GM12878 (cell line): ENCODE results near the gene PITPNB. TPM values are rescaled to one million over a fixed set of nuclear protein-coding genes. Genes with fewer than 3 reads are reported as not detected.

Experiments
- ATAC-seq: fragments of 200-7000 bp; cut with Tn5 transposase; 3 replicates; pipeline ENCODE4 v1.9.1; 2020; ENCODE audit warnings: mild to moderate bottlenecking, moderate library complexity
- BruUV-seq: library from RNA; stranded (reverse); fragments of 400-500 nt; replicated peaks from 2 replicates; lab custom pipeline; 2021; lab: Mats Ljungman, UMichigan
- CTCF ChIA-PET: fragments of 300-600 bp; sonication (Branson Sonifier 250); formaldehyde crosslinking; extraction: SDS; loops from one replicate; lab custom pipeline; 2021; ENCODE audit warnings: inconsistent platforms; lab: Yijun Ruan, JAX
- POLR2A ChIA-PET: fragments of 350-600 bp; formaldehyde crosslinking; extraction: SDS; loops from one replicate; lab custom pipeline; 2021; ENCODE audit warnings: inconsistent platforms; lab: Charles Lee
- RAD21 ChIA-PET: fragments of 300-600 bp; sonication (Branson Sonifier 250); formaldehyde crosslinking; loops from one replicate; lab custom pipeline; 2023; ENCODE audit warnings: antibody characterized with exemption; ENCODE audit not compliant: unreplicated experiment; lab: Charles Lee
- SMC1A ChIA-PET: fragments of 300-600 bp; sonication (Branson Sonifier 250); formaldehyde crosslinking; loops from one replicate; lab custom pipeline; 2023; ENCODE audit not compliant: unreplicated experiment, uncharacterized antibody; lab: Charles Lee
- DNase-seq: peaks from one replicate; pipeline ENCODE4 v3.0.0-alpha.2; 2011; ENCODE audit warnings: low read depth, low spot score
- FAIRE-seq: peaks from 3 replicates; lab custom pipeline; 2011; peaks lifted over from hg19 to GRCh38; lab: Jason Lieb, UNC
- H2AFZ ChIP-seq: 2 replicates; pipeline ENCODE4 v1.6.0; 2011; ENCODE audit warnings: low read depth, low read length, control low read depth; ENCODE audit not compliant: control insufficient read depth
- H3K27ac ChIP-seq: 2 replicates; pipeline ENCODE4 v1.5.1; 2011; ENCODE audit warnings: control low read depth; ENCODE audit not compliant: control insufficient read depth, insufficient read depth
- H3K27me3 ChIP-seq, 2 experiments: replicated peaks in 1 of 2; 2 replicates each; pipeline versions ENCODE4 v1.6.0 to v1.6.1; 2011; ENCODE audit warnings: low read length in 1 of 2; ENCODE audit not compliant: control insufficient read depth in 2 of 2, insufficient read depth in 2 of 2
- H3K36me3 ChIP-seq, 2 experiments: 2 replicates each; pipeline ENCODE4 v1.5.1; 2011; ENCODE audit warnings: low read length in 1 of 2; ENCODE audit not compliant: control insufficient read depth in 2 of 2, insufficient read depth in 2 of 2
- H3K4me1 ChIP-seq: 2 replicates; pipeline ENCODE4 v1.6.1; 2011; ENCODE audit warnings: mild to moderate bottlenecking, low read length, moderate library complexity, mixed read lengths; ENCODE audit not compliant: control insufficient read depth, insufficient read depth
- H3K4me2 ChIP-seq: 2 replicates; pipeline ENCODE4 v1.6.0; 2011; ENCODE audit warnings: control low read depth; ENCODE audit not compliant: control insufficient read depth, insufficient read depth
- H3K4me3 ChIP-seq: fragments of 200-600 bp; sonication (generic); 2 replicates; pipeline ENCODE4 v1.5.1; 2016
- H3K79me2 ChIP-seq: 2 replicates; pipeline ENCODE4 v1.6.0; 2011; ENCODE audit warnings: low read length; ENCODE audit not compliant: control insufficient read depth, insufficient read depth
- H3K9ac ChIP-seq: 2 replicates; pipeline ENCODE4 v1.8.0; 2011; ENCODE audit warnings: low read length, control low read depth, mixed read lengths; ENCODE audit not compliant: control insufficient read depth, insufficient read depth
- H3K9me3 ChIP-seq: replicated peaks from 3 replicates; pipeline ENCODE4 v1.5.1; 2011; ENCODE audit warnings: mild to moderate bottlenecking, low read length; ENCODE audit not compliant: control insufficient read depth, insufficient read depth
- H4K20me1 ChIP-seq: 2 replicates; pipeline ENCODE4 v1.6.0; 2011; ENCODE audit not compliant: control insufficient read depth, insufficient read depth
- ATF2 ChIP-seq: IDR thresholded peaks from 2 replicates; pipeline ENCODE4 v1.6.1; 2012; ENCODE audit warnings: low read length, inconsistent platforms
- E2F8 ChIP-seq: fragments of 450-650 bp; IDR thresholded peaks from 2 replicates; pipeline ENCODE4 v1.6.1; 2018; ENCODE audit warnings: mild to moderate bottlenecking, low read depth, moderate library complexity; ENCODE audit not compliant: partially characterized antibody
- KLF5 ChIP-seq: fragments of 450-650 bp; IDR thresholded peaks from 2 replicates; pipeline ENCODE4 v1.6.1; 2014; ENCODE audit warnings: mild to moderate bottlenecking; ENCODE audit not compliant: partially characterized antibody
- MEF2B ChIP-seq: fragments of 450-650 bp; IDR thresholded peaks from 2 replicates; pipeline ENCODE4 v1.6.1; 2018; ENCODE audit warnings: mild to moderate bottlenecking, moderate library complexity; ENCODE audit not compliant: partially characterized antibody, poor library complexity, severe bottlenecking
- NFYA ChIP-seq: IDR thresholded peaks from 2 replicates; pipeline ENCODE4 v1.6.1; 2011; ENCODE audit warnings: low read depth, mild to moderate bottlenecking, low read length, improper control_type of control experiment, borderline replicate concordance
- POLR2A ChIP-seq: IDR thresholded peaks from 2 replicates; pipeline ENCODE4 v1.6.1; 2011; ENCODE audit warnings: low read depth, mild to moderate bottlenecking, low read length
- RBBP5 ChIP-seq: fragments of 200-600 bp; sonication (generic); conservative IDR thresholded peaks from 2 replicates; pipeline ENCODE4 v1.6.1; 2016
- REST ChIP-seq: IDR thresholded peaks from 2 replicates; pipeline ENCODE4 v1.6.1; 2012; ENCODE audit warnings: mild to moderate bottlenecking, low read depth, low read length
- TAF1 ChIP-seq: IDR thresholded peaks from 2 replicates; pipeline ENCODE4 v1.6.1; 2011; ENCODE audit warnings: mild to moderate bottlenecking, low read depth, low read length, borderline replicate concordance
- YY1 ChIP-seq: IDR thresholded peaks from 2 replicates; pipeline ENCODE4 v1.6.1; 2011; ENCODE audit warnings: low read depth, mild to moderate bottlenecking, low read length
- ZZZ3 ChIP-seq: IDR thresholded peaks from 2 replicates; pipeline ENCODE4 v1.6.1; 2011; ENCODE audit warnings: low read depth; ENCODE audit not compliant: control insufficient read depth, insufficient read length
- WGBS: methylation state at CpG from one replicate; pipeline ENCODE4 v1.1.6; 2016; ENCODE audit warnings: low lambda C conversion rate; ENCODE audit not compliant: insufficient replicate concordance, insufficient coverage; ENCODE audit errors: missing lambda C conversion rate; 5-methylcytosine and 5-hydroxymethylcytosine counted together
- in situ Hi-C: fragments of 300-500 bp; cut with MboI; formaldehyde crosslinking; loops from 9 replicates; pipeline ENCODE4 v1.14.3; 2018; ENCODE audit warnings: mixed read lengths
- intact Hi-C: fragments of 100-400 bp; cut with micrococcal nuclease; formaldehyde crosslinking; loops from one replicate; pipeline ENCODE4 v1.14.2; 2022; ENCODE audit not compliant: unreplicated experiment
- polyA plus RNA-seq, 11 experiments: library from polyadenylated mRNA; depleted of rRNA in 4 of 11; unstranded in 6 of 11; stranded (reverse) in 5 of 11; fragments of >200 nt; fragmentation: Nextera tagmentation in 4 of 11; fragmentation: Illumina TruSeq in 1 of 11; extraction: Ambion mirVana in 4 of 11; extraction: Trizol in 1 of 11; gene quantifications; 1 replicate in 1 of 11; 2 replicates in 10 of 11; pipeline versions ENCODE4 v1.2.1 to v1.2.3, GENCODE V29; 2011 to 2016; ENCODE audit warnings: inconsistent platforms in 2 of 11, missing spikeins in 2 of 11, low read depth in 1 of 11
- total RNA-seq, 4 experiments: library from RNA; depleted of rRNA in 3 of 4; stranded (reverse); fragments of >200 nt in 3 of 4; fragmentation: Illumina TruSeq in 1 of 4; extraction: Trizol in 1 of 4; gene quantifications; 2 replicates each; pipeline versions ENCODE4 v1.2.1 to v1.2.3, GENCODE V29; 2013 to 2021

PITPNB gene
- total and polyA plus RNA-seq, 10 of the 15 experiments (the other 5 are each of a cell fraction or from before 2014, with no cell fraction given): 19.7 to 116 (median 64.9) TPM

DNA sequence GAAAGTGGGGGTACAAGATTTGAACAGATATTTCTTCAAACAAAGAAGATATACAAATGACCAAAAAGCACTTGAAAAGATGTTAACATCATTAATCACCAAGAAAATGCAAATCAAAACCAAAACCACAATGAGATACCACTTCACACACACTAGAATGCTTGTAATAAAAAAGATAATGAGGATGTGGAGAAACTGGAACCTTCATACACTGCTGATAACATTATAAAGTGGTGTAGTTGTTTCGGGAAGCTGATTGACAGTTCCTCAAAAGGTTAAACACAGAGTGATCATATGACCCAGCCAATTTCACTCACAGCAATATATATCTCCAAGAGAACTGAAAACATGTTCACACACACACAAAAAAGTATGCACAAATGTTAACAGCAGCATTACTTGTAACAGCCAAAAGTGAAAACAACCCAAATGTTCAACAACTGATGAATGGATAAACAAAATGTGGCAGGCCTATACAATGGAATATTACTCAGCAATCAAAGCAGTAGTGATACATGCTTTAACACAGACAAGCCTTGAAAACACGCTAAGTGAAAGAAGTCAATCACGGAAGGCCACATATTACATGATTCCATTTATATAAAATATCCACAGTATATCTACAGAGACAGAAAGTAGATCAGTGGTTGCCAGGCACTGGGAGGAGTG is 15.1 kb downstream of the PITPNB start (continued):
- TF ChIP-seq E2F8: no peak

DNA sequence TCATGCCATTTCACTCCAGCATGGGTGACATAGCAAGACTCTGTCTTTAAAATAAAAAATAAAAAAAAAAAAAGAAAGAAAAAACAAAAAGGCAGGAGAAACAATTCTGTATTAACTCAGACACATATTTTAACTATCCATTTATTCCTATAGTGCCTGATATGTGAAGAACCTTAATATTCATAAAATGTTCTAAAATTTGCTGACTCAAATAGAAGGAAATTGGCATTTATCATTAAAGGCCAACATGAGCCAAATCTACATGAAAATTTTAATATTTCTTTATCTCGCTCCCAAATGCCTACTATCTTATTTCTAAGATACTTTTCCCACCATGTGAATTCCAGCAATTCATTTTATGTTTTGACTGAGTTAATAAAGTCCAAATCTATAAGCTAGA is 18.9 kb downstream of the PITPNB start:
- Histone ChIP-seq H3K4me2 (no peak overlapping the region), H3K27me3 (no peaks in the 10 kb centered on the region), H4K20me1 (peaks cover 8% of the 10 kb centered on the region; the same call in 1 of the 2 replicates), H3K9me3 (no peaks in the 10 kb centered on the region), H2AFZ (no peak overlapping the region)
- in situ Hi-C loops: no loop called here
- WGBS: 96% methylated on average over 1 of the region's 1 CpG
- ChIA-PET CTCF (interaction anchor here (1.7 to 2.2 kb wide), 2 partner anchors 11 to 14 kb away, joined by 4 to 11 read pairs; no protein-coding TSS in a partner anchor), RAD21 (interaction anchor here (1.9 kb wide), 1 partner anchor 18 kb away, joined by 5 read pairs; no protein-coding TSS in a partner anchor)
- no peak for FAIRE-seq
- TF ChIP-seq ATF2: no peak
- no peak for TF ChIP-seq POLR2A
- TF ChIP-seq MEF2B: no peak
- no peak for TF ChIP-seq REST
- TF ChIP-seq TAF1: no peak
- TF ChIP-seq KLF5: no peak
- TF ChIP-seq RBBP5: no peak
- no peak for TF ChIP-seq YY1
- TF ChIP-seq ZZZ3: no peak
- no peak for TF ChIP-seq NFYA
- TF ChIP-seq, all 136 proteins: peak for 0
- Histone ChIP-seq H3K27ac (no peak overlapping the region), H3K79me2 (peaks cover 16% of the 10 kb centered on the region), H3K9ac (no peak overlapping the region), H3K4me1 (peaks cover 24% of the 10 kb centered on the region), H3K36me3 (peaks cover 6 to 27% of the 10 kb centered on the region in 2 experiments), H3K4me3 (no peak overlapping the region)
- no peak for ATAC-seq
- intact Hi-C loops: no loop called here
- ChIA-PET POLR2A (interaction anchor here (0.6 to 1.0 kb wide), 2 partner anchors 13 to 17 kb away, joined by 3 to 7 read pairs; no protein-coding TSS in a partner anchor), SMC1A (interaction anchor here (1.4 to 8.1 kb wide), 4 partner anchors 13 to 17 kb away, joined by 4 to 65 read pairs (median 11); no protein-coding TSS in a partner anchor)
- no TSS peak for BruUV-seq
- DNase-seq: no peak
